Thyroid gland (tissue), 4 donors: ENCODE data around the gene SLC6A7. TPM values are rescaled to one million over a fixed set of nuclear protein-coding genes. Genes with fewer than 3 reads are reported as not detected.
"Not testable (repeated sequence)": the region's sequence is repeated elsewhere in the genome, so short reads cannot be mapped to it uniquely, and the experiment has no call there.

Experiments used
- DNase-seq, 2 donors: peaks; one replicate each; pipeline ENCODE4 v3.0.0-alpha.2; 2019
- H3K27ac ChIP-seq, 3 donors: fragments of 200-600 bp; sonication (generic); 1 replicate in 2 of 3; 2 replicates in 1 of 3; pipeline ENCODE4 v1.5.1; 2016 to 2019; ENCODE audit warnings: mild to moderate bottlenecking in 1 of 3, moderate library complexity in 1 of 3
- H3K27me3 ChIP-seq: fragments of 200-600 bp; sonication (generic); one replicate; pipeline ENCODE4 v1.5.1; 2019
- H3K36me3 ChIP-seq, 2 donors: fragments of 200-600 bp; sonication (generic); one replicate each; pipeline ENCODE4 v1.5.1; 2016 to 2019
- H3K4me1 ChIP-seq, 2 donors: fragments of 200-600 bp; sonication (generic); one replicate each; pipeline ENCODE4 v1.5.1; 2017 to 2019
- H3K4me3 ChIP-seq, 3 donors: fragments of 200-600 bp; sonication (generic); replicated peaks in 1 of 3; 1 replicate in 2 of 3; 2 replicates in 1 of 3; pipeline ENCODE4 v1.5.1; 2016; ENCODE audit warnings: mild to moderate bottlenecking in 1 of 3
- H3K9me3 ChIP-seq: fragments of 200-600 bp; sonication (generic); one replicate; pipeline ENCODE4 v1.5.1; 2017
- POLR2A ChIP-seq, 2 donors: fragments of 450-650 bp; IDR thresholded peaks; one replicate each; pipeline ENCODE4 v1.6.1; 2017; ENCODE audit warnings: antibody characterized with exemption in 2 of 2, mild to moderate bottlenecking in 2 of 2, moderate library complexity in 1 of 2
- WGBS, 2 donors: methylation state at CpG; one replicate each; pipeline ENCODE4 v1.1.5; 2017; 5-methylcytosine and 5-hydroxymethylcytosine counted together
- intact Hi-C: fragments of 100-400 bp; cut with DNase I; formaldehyde crosslinking; loops from one replicate; pipeline ENCODE4 v1.15.1; 2023
- total RNA-seq, 4 donors: library from RNA; depleted of rRNA; stranded (reverse); fragments of >200 nt; gene quantifications; one replicate each; pipeline ENCODE4 v1.2.3, GENCODE V29; 2016
- TF ChIP-seq, protein P1 (sequence below), 6 experiments: fragments of 200-600 bp in 3 of 6; fragments of 450-650 bp in 3 of 6; sonication (generic) in 3 of 6; IDR thresholded peaks; one replicate each; pipeline ENCODE4 v1.5.1; 2016 to 2019; ENCODE audit warnings: antibody characterized with exemption in 6 of 6, mild to moderate bottlenecking in 2 of 6, inconsistent platforms in 1 of 6, moderate library complexity in 1 of 6

Gene SLC6A7
- total RNA-seq, 4 donors from 2014 or later, result not detected

- no peaks in the 10 kb centered on the region for H3K4me1 ChIP-seq
- no peaks in the 10 kb centered on the region for H3K36me3 ChIP-seq
- no peak for DNase-seq
- no peak overlapping the region for H3K27ac ChIP-seq
- no peak overlapping the region for H3K4me3 ChIP-seq
- WGBS, 2 donors, result 94 to 95% methylated on average over 9 of the region's 9 CpGs
- no peak for TF ChIP-seq POLR2A (IDR thresholded peaks at IDR 0.05)
- intact Hi-C loops, result no loop called here
- no peaks in the 10 kb centered on the region for H3K27me3 ChIP-seq
- H3K9me3 ChIP-seq, result no peaks in the 10 kb centered on the region
Measured at GRCh38 chr5:150247726-150248125, 57.9 kb downstream of the SLC6A7 start.

DNA sequence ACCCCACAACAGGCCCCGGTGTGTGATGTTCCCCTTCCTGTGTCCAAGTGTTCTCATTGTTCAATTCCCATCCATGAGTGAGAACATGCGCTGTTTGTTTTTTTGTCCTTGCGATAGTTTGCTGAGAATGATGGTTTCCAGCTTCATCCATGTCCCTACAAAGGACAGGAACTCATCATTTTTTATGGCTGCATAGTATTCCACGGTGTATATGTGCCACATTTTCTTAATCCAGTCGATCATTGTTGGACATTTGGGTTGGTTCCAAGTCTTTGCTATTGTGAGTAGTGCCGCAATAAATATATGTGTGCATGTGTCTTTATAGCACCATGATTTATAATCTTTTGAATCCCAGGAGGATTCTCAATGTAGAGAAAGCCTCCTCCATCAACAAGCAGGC is 58.6 kb downstream of the SLC6A7 start:
- H3K36me3 ChIP-seq, H3K9me3 ChIP-seq, H3K4me3 ChIP-seq, H3K27ac ChIP-seq, H3K4me1 ChIP-seq, intact Hi-C loops, DNase-seq, H3K27me3 ChIP-seq: not testable (repeated sequence)
- WGBS, 2 donors, result 93 to 94% methylated on average over 6 of the region's 6 CpGs

DNA sequence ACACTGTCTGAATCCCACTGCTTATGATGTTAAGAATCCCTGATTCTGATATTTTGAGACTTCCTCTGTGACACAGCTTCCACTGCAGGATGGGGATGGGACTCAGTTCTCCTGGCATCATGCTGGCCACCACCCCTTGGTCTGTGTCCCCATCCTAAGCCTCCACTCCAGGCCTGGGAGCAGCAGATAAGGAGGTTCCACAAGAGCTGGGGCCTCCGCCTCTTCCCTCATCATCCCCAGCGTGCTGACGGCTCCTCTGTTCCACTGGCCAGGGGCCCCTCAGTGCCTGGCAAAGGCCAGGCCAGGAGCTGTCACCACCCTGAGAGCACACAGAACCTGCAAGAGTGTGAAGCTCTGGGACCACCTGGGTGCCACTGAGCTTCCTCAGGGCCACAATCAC is 59.1 kb downstream of the SLC6A7 start:
- H3K27me3 ChIP-seq, result no peaks in the 10 kb centered on the region
- H3K36me3 ChIP-seq, result no peaks in the 10 kb centered on the region
- H3K9me3 ChIP-seq, result no peaks in the 10 kb centered on the region
- WGBS, 2 donors, result 90 to 95% methylated on average over 3 of the region's 3 CpGs
- TF ChIP-seq, protein P1, sequence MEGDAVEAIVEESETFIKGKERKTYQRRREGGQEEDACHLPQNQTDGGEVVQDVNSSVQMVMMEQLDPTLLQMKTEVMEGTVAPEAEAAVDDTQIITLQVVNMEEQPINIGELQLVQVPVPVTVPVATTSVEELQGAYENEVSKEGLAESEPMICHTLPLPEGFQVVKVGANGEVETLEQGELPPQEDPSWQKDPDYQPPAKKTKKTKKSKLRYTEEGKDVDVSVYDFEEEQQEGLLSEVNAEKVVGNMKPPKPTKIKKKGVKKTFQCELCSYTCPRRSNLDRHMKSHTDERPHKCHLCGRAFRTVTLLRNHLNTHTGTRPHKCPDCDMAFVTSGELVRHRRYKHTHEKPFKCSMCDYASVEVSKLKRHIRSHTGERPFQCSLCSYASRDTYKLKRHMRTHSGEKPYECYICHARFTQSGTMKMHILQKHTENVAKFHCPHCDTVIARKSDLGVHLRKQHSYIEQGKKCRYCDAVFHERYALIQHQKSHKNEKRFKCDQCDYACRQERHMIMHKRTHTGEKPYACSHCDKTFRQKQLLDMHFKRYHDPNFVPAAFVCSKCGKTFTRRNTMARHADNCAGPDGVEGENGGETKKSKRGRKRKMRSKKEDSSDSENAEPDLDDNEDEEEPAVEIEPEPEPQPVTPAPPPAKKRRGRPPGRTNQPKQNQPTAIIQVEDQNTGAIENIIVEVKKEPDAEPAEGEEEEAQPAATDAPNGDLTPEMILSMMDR (IDR thresholded peaks at IDR 0.05), result no peak
- no peak for TF ChIP-seq POLR2A (IDR thresholded peaks at IDR 0.05)
- H3K4me1 ChIP-seq, result no peaks in the 10 kb centered on the region
- H3K4me3 ChIP-seq, result no peak overlapping the region
- intact Hi-C loops, result no loop called here
- no peak overlapping the region for H3K27ac ChIP-seq
- no peak for DNase-seq

GRCh38 chr5:150249744-150250143 is 59.9 kb downstream of the SLC6A7 start:
- no peak overlapping the region for H3K27ac ChIP-seq
- H3K27me3 ChIP-seq, result no peaks in the 10 kb centered on the region
- no peaks in the 10 kb centered on the region for H3K9me3 ChIP-seq
- DNase-seq, result no peak
- H3K4me3 ChIP-seq, result no peak overlapping the region
- 78 to 81% methylated on average over 5 of the region's 5 CpGs for WGBS, 2 donors
- H3K36me3 ChIP-seq, result no peaks in the 10 kb centered on the region
- TF ChIP-seq POLR2A (IDR thresholded peaks at IDR 0.05), result no peak
- TF ChIP-seq, protein P1 (IDR thresholded peaks at IDR 0.05), result no peak
- H3K4me1 ChIP-seq, result no peaks in the 10 kb centered on the region
- intact Hi-C loops, result no loop called here

DNA sequence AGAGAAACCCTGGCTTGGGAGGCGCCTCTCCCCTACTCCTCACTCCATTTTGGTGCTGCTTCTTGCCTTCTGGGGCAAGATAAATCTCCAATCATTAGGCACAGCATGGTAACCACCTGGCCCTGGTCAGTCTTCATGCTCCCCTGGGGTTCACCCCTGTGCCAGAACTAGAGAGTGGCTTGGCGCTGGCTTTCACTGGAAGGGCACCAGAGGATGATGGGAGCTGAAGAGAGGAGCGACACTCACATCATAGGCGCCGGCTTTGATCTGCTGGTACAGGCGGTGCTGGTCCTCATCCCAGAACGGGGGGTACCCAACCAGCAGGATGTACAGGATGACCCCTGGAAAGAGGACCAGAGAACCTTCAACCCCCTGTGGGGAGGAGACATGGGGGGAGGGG is 61.6 kb downstream of the SLC6A7 start:
- H3K4me3 ChIP-seq, result no peak overlapping the region
- intact Hi-C loops, result no loop called here
- no peaks in the 10 kb centered on the region for H3K4me1 ChIP-seq
- no peaks in the 10 kb centered on the region for H3K9me3 ChIP-seq
- H3K27ac ChIP-seq, result no peak overlapping the region
- no peaks in the 10 kb centered on the region for H3K27me3 ChIP-seq
- H3K36me3 ChIP-seq, result no peaks in the 10 kb centered on the region
- no peak for DNase-seq
- TF ChIP-seq, protein P1 (IDR thresholded peaks at IDR 0.05), result no peak
- TF ChIP-seq POLR2A (IDR thresholded peaks at IDR 0.05), result no peak
- WGBS, 2 donors, result 92% methylated on average over 7 of the region's 7 CpGs

- Histone ChIP-seq H3K9me3 (no peaks in the 10 kb centered on the region), H3K27me3 (no peaks in the 10 kb centered on the region), H3K36me3 (no peaks in the 10 kb centered on the region), H3K4me3 (no peak overlapping the region), H3K4me1 (no peaks in the 10 kb centered on the region), H3K27ac (no peak overlapping the region)
- TF ChIP-seq POLR2A (IDR thresholded peaks at IDR 0.05), result no peak
- TF ChIP-seq, protein P1 (IDR thresholded peaks at IDR 0.05), result no peak
- WGBS, 2 donors, result 60 to 75% methylated on average over 6 of the region's 6 CpGs
- intact Hi-C loops, result no loop called here
- DNase-seq, result no peak
Measured at GRCh38 chr5:150252489-150252888, 62.6 kb downstream of the SLC6A7 start.
